ENCODE results near the gene PDXDC1.

GRCh38 chr16:15038689-15039088, 63.9 kb downstream of the PDXDC1 start:
- TF ChIP-seq REST (IDR thresholded peaks at IDR 0.05; ENCODE audit: insufficient replicate concordance, low read depth) (no peak), CTCF (IDR thresholded peaks at IDR 0.05; ENCODE audit: insufficient read depth, low read length) (no peak), GABPA (IDR thresholded peaks at IDR 0.05; ENCODE audit: low read depth) (no peak)

All from HL-60 (cell line).